HG03342 (cell line): ENCODE results near the gene SERGEF.

Experiments used
- ATAC-seq: cut with Tn5 transposase; IDR thresholded peaks from one replicate; pipeline ENCODE4 v1.9.1; 2021; ENCODE audit warnings: mild to moderate bottlenecking, moderate library complexity; ENCODE audit not compliant: unreplicated experiment

Gene SERGEF

GRCh38 chr11:17821648-17822400 is 191.0 kb downstream of the SERGEF start:
- ATAC-seq, result no peak

DNA sequence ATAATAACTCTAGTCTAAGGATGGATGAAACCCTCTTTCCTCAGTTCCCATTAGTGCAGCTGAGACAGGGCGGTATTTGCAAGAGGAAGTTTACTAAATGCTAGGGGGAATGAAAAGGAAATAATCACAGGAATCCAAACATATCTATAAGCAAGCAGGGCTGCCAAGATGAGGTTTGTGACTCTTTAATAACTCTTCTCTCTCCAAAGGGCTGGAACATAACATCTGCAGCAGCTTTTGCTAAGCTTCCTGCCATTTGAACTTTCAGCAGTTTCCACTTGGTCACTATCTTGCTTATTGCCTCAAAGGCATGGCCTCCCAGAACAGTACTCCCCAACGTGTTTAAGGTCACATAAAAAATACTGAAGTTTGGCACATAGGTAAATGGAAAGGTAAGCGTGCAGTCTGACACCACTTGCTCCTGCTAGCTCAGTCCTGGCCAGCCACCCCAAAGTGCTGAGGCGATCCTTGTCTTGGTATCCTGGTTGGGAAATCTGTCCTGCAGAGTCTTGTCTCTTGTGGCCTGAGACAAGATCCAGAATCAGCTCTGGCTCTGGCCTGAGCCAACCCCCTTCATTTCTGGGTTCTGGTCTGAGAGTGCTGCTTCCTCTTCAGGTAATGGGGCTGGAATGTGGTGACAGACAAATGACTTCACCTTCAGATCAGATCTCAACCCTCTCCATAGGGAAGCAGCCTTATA is 196.5 kb downstream of the SERGEF start:
- ATAC-seq, result no peak

GRCh38 chr11:17814546-17814945 is 198.3 kb downstream of the SERGEF start:
- no peak for ATAC-seq

GRCh38 chr11:17813391-17814059 is 199.3 kb downstream of the SERGEF start:
- ATAC-seq, result no peak

GRCh38 chr11:17812865-17813187 is 200.0 kb downstream of the SERGEF start:
- no peak for ATAC-seq

GRCh38 chr11:17812091-17812864 is 200.6 kb downstream of the SERGEF start:
- ATAC-seq, result no peak

DNA sequence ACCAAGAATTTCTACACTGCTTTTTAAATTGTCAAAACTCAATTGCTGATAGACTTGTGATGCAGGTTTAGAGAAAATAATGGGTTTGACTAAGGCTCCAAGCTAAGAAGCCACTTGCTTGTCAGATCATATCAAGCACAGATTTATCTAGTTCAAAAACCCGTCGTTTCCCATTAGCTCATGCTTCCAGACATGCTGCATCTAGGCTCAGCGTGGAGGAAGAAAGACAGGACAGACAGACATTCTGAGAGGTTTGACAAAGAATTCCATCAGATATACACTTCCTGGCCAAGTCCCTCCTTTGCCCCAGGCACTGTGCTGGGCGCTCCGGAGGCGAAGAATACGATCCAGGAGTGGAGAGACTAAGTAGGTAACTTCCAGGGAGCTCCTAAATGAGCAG is 201.5 kb downstream of the SERGEF start:
- no peak for ATAC-seq

DNA sequence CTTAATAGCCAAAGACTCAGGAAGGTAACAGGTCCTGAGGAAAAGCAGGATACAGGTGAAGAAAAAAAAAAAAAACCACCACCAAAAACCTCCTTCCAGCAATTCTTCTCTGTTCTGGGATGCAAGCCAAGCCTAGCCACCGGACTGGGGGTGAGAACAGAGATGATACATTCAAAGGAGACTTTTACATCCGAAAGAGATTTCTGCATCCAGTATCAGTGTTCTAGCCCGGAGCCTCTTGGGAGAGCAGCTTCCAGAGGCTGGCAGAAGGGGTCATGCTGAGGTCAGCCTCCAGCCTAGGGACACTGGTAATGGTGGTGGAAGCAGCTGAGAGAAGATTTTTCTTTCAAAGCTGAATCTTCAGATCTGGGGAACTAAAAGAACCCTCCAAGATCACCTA is 202.1 kb downstream of the SERGEF start:
- no peak for ATAC-seq

GRCh38 chr11:17810041-17810440 is 202.8 kb downstream of the SERGEF start:
- ATAC-seq, result no peak

DNA sequence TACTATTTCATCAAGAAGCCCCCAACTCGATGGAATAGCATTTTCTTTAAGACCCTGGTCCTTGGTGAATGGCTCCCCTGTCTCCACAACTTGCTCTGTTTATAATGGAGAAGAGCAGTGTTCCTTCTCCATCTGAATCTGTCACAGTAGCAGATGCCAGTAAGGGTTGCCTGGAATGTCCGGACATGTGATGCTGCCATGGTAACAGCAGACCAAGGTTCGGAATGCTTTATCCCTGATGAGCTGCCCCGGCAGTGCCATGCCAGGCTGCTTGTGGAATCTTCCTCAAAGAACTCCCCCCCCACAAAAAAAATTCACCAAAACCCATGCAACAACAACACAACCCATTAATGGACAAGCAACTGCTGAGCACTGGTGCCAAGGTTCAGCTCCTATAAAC is 205.8 kb downstream of the SERGEF start:
- no peak for ATAC-seq

- ATAC-seq, result no peak
Measured at GRCh38 chr11:17805873-17806272, 207.0 kb downstream of the SERGEF start.

- ATAC-seq, result no peak
Measured at GRCh38 chr11:17805043-17805442, 207.8 kb downstream of the SERGEF start.

GRCh38 chr11:17803754-17804334 is 209.0 kb downstream of the SERGEF start:
- ATAC-seq, result no peak

DNA sequence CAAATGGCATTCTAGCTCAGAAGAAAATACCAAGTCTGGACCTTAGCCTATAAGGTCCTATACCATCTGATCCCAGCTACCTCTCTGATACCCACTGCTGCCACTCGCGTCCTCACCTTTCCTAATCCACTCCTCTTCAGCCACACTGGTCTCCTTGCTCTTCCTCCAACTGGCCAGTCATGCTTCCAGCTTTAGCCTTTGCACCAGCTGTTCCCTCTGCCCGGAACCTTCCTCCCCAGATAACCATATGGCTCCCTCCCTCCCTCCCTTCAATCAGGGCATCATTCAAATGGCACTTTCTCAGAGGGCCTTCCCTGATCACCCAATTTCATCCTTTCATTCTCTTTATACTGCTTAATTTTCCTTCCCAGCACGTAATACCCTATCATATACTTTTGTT is 210.4 kb downstream of the SERGEF start:
- ATAC-seq, result no peak

- no peak for ATAC-seq
Measured at GRCh38 chr11:17801166-17801565, 211.7 kb downstream of the SERGEF start.

DNA sequence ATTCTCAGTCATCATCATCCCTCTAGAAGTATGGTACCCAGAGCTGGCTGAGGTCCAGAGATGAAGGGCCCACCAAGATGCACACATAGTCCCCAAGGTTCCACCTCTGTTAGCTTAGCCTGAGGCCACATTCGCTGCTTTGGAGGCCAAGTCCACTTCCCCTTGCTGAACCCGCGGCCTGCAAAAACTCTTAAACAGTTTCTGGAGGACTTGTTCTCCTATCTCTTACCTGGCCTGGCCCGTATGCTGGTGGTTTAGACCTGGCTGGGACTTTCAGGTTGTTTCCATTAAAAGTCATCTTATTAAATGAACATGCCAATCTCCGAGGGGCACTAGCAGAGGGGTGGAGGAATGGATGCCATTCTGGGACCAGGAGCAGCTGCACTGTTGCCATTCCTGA is 213.7 kb downstream of the SERGEF start:
- ATAC-seq, result no peak

GRCh38 chr11:17798716-17799115 is 214.1 kb downstream of the SERGEF start:
- no peak for ATAC-seq

DNA sequence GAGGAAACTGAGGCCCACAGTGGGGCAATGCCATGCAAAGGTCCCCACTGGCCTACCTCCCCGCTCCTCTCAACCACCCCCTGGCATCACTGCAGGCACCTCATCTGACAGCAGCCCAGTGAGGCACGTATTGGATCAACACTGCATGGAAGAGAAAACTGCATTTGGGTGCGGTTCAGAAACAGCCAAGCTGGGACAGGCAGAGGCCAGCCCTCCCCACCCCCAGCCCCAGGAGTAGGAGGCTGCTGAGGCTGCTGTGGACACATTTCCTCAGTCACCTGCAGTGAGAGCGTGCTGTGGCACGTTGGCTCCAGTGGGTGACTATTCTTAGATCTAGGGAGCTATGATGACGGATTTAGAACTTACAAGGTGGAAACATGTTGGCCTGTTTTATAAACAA is 214.6 kb downstream of the SERGEF start:
- ATAC-seq, result no peak

DNA sequence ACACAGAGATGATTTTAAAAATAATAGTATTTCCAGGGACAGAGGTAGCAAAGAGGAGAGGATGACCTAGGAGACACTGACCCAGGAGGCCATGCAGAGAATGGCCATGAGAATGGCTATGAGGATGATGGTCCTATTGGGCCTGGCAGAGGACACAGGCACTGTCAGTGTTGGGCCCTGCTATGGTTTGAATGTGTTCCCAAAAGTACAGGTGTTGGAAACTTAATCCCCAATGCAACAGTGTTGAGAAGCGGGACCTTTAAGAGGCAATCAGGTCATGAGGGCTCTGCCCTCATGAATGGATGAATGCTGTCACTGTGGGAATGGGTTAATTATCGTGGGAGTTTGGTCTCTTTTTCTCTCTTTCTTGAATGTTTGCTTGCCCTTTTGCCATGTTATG is 216.7 kb downstream of the SERGEF start:
- ATAC-seq, result no peak

- no peak for ATAC-seq
Measured at GRCh38 chr11:17794981-17795380, 217.9 kb downstream of the SERGEF start.

DNA sequence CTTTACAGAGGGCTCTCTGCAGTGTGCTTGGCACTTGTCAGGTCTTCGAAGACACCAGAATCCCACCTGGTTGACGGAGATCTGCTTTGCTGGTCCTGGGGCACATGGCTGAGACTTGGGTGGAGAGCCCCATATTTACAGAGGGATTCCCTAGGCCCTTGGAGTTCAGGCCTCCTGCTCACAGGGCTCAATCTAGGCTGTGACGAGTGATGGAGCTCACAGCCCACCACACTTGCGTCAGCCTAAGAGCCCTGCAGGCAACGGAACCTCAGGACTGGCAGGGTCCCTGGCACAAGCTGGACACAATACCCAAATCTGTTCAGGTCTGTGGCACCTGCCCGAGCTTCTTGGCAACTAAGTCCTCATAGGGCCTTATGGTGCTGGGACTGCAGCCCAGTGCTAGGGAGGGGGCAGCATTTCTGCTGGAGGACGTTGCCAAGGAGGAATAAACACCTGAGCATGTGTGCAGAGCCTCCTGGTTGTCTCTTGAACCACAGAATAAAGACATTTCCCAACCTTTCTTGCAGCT is 219.1 kb downstream of the SERGEF start:
- ATAC-seq, result no peak
